B cell (primary cell): Measurements from ENCODE around the gene MAIP1. TPM values are rescaled to one million over a fixed set of nuclear protein-coding genes. Genes with fewer than 3 reads are reported as not detected.

Experiments used
- ATAC-seq: fragments of 200-7000 bp; cut with Tn5 transposase; one replicate; pipeline ENCODE4 v1.10.0; 2021; ENCODE audit warnings: low read depth, mild to moderate bottlenecking, moderate number of reproducible peaks, moderate library complexity
- CTCF ChIA-PET: fragments of 350-600 bp; sonication (Branson Sonifier 250); formaldehyde crosslinking; loops from one replicate; lab custom pipeline; 2021; ENCODE audit warnings: antibody characterized with exemption, inconsistent platforms; lab: Charles Lee
- POLR2A ChIA-PET: fragments of 350-600 bp; sonication (Branson Sonifier 250); formaldehyde crosslinking; loops from one replicate; lab custom pipeline; 2021; ENCODE audit warnings: antibody characterized with exemption; lab: Charles Lee
- DNase-seq: peaks from one replicate; pipeline ENCODE4 v3.0.0; 2013
- H2AFZ ChIP-seq: 2 replicates; pipeline ENCODE4 v1.6.1; 2012; ENCODE audit warnings: mild to moderate bottlenecking, low read depth, low read length; ENCODE audit not compliant: insufficient read depth, poor library complexity, severe bottlenecking
- H3K27ac ChIP-seq, 2 donors: 1 replicate in 1 of 2; 2 replicates in 1 of 2; pipeline ENCODE4 v1.5.1; 2012 to 2013; ENCODE audit warnings: low read length in 2 of 2, mild to moderate bottlenecking in 2 of 2, moderate library complexity in 1 of 2
- H3K27me3 ChIP-seq, 4 experiments: fragments of 200-600 bp in 1 of 4; sonication (generic) in 1 of 4; replicated peaks in 1 of 4; 1 replicate in 2 of 4; 2 replicates in 2 of 4; pipeline versions ENCODE4 v1.6.1 to v1.7.0; 2013 to 2016; ENCODE audit warnings: low read length in 3 of 4, mild to moderate bottlenecking in 2 of 4, mixed read lengths in 1 of 4, moderate library complexity in 1 of 4; ENCODE audit not compliant: insufficient read depth in 4 of 4, control insufficient read depth in 3 of 4; ENCODE audit errors: control extremely low read depth in 1 of 4
- H3K36me3 ChIP-seq, 2 experiments: replicated peaks in 1 of 2; 1 replicate in 1 of 2; 2 replicates in 1 of 2; pipeline versions ENCODE4 v1.6.1 to v1.7.1; 2013; ENCODE audit warnings: low read length in 1 of 2; ENCODE audit not compliant: insufficient read depth in 2 of 2, control insufficient read depth in 1 of 2; ENCODE audit errors: control extremely low read depth in 1 of 2, extremely low read depth in 1 of 2
- H3K4me1 ChIP-seq, 2 donors: fragments of 200-600 bp in 1 of 2; sonication (generic) in 1 of 2; 1 replicate in 1 of 2; 2 replicates in 1 of 2; pipeline versions ENCODE4 v1.5.1 to v1.6.1; 2013 to 2017; ENCODE audit warnings: low read length in 2 of 2; ENCODE audit not compliant: control insufficient read depth in 2 of 2, insufficient read depth in 2 of 2
- H3K4me2 ChIP-seq: replicated peaks from 2 replicates; pipeline ENCODE3; 2012; ENCODE audit warnings: mild to moderate bottlenecking, low read depth, low read length; ENCODE audit not compliant: poor library complexity, severe bottlenecking
- H3K4me3 ChIP-seq, 5 experiments: fragments of 200-600 bp in 1 of 5; sonication (generic) in 1 of 5; 1 replicate in 3 of 5; 2 replicates in 2 of 5; pipeline versions ENCODE4 v1.5.1 to v1.7.0; 2011 to 2016; ENCODE audit warnings: low read length in 4 of 5, mild to moderate bottlenecking in 4 of 5, low read depth in 2 of 5, control low read depth in 1 of 5, moderate library complexity in 1 of 5; ENCODE audit not compliant: insufficient read depth in 1 of 5; ENCODE audit errors: control extremely low read depth in 1 of 5, extremely low read depth in 1 of 5
- H3K79me2 ChIP-seq: fragments of 200-600 bp; sonication (generic); one replicate; pipeline ENCODE4 v1.6.0; 2016; ENCODE audit warnings: low read length; ENCODE audit not compliant: control insufficient read depth, insufficient read depth
- H3K9ac ChIP-seq: fragments of 200-600 bp; sonication (generic); 2 replicates; pipeline ENCODE4 v1.6.1; 2017; ENCODE audit warnings: mild to moderate bottlenecking, low read length, moderate library complexity
- H3K9me3 ChIP-seq, 3 donors: one replicate each; pipeline versions ENCODE4 v1.6.1 to v1.7.1; 2013; ENCODE audit warnings: low read length in 2 of 3; ENCODE audit not compliant: control insufficient read depth in 2 of 3, insufficient read depth in 1 of 3; ENCODE audit errors: control extremely low read depth in 1 of 3
- H4K20me1 ChIP-seq: 2 replicates; pipeline ENCODE4 v1.6.0; 2012; ENCODE audit warnings: mild to moderate bottlenecking, low read length; ENCODE audit not compliant: insufficient read depth, control insufficient read depth, poor library complexity, severe bottlenecking
- H3K27ac Mint-ChIP-seq: one replicate; pipeline ENCODE4 v1.8.0; 2021; ENCODE audit warnings: mixed read lengths
- H3K27me3 Mint-ChIP-seq: one replicate; pipeline ENCODE4 v1.8.0; 2021; ENCODE audit warnings: mixed read lengths
- H3K4me1 Mint-ChIP-seq: one replicate; pipeline ENCODE4 v1.8.0; 2021; ENCODE audit warnings: mixed read lengths
- H3K4me3 Mint-ChIP-seq: one replicate; pipeline ENCODE4 v1.8.0; 2021; ENCODE audit warnings: mixed read lengths
- H3K9me3 Mint-ChIP-seq: one replicate; pipeline ENCODE4 v1.8.0; 2022; ENCODE audit warnings: mixed read lengths; ENCODE audit not compliant: insufficient read depth
- EZH2 ChIP-seq: IDR thresholded peaks from 2 replicates; pipeline ENCODE4 v1.6.1; 2012; ENCODE audit warnings: borderline replicate concordance, low read depth, mild to moderate bottlenecking, moderate library complexity, low read length; ENCODE audit not compliant: insufficient read depth, poor library complexity, severe bottlenecking
- WGBS: methylation state at CpG from one replicate; pipeline ENCODE4 v1.1.5; 2013; ENCODE audit warnings: missing lambda C conversion rate; ENCODE audit not compliant: insufficient coverage; 5-methylcytosine and 5-hydroxymethylcytosine counted together
- intact Hi-C: fragments of 100-400 bp; cut with micrococcal nuclease; formaldehyde crosslinking; loops from one replicate; pipeline ENCODE4 v1.10.0; 2022
- polyA plus RNA-seq: library from polyadenylated mRNA; depleted of rRNA; stranded (reverse); fragments of >200 nt; gene quantifications from 2 replicates; pipeline ENCODE4 v1.2.3, GENCODE V29; 2012
- total RNA-seq, 2 donors: library from RNA; stranded (reverse); fragments of 120-200 nt in 1 of 2; gene quantifications; 1 replicate in 1 of 2; 2 replicates in 1 of 2; pipeline versions ENCODE4 v1.2.3 to v1.2.4, GENCODE V29; 2013 to 2022
- TF ChIP-seq, protein P1 (sequence below): fragments of 200-600 bp; IDR thresholded peaks from one replicate; pipeline ENCODE4 v1.8.0; 2022; ENCODE audit warnings: antibody characterized with exemption, mild to moderate bottlenecking

MAIP1 gene
- total and polyA plus RNA-seq, 2 donors (not counting 1 experiment from before 2014, with no cell fraction given): 14.4 to 15.8 TPM

GRCh38 chr2:199997296-199997695 is 41.9 kb downstream of the MAIP1 start:
- POLR2A ChIA-PET: no interaction called here

GRCh38 chr2:199999166-199999565 is 43.8 kb downstream of the MAIP1 start:
- no peaks in the 10 kb centered on the region for H3K4me1 Mint-ChIP-seq
- Histone ChIP-seq H3K4me2 (no peak overlapping the region), H3K27me3 (no peaks in the 10 kb centered on the region), H2AFZ (no peak overlapping the region), H3K4me3 (no peak overlapping the region), H3K4me1 (no peaks in the 10 kb centered on the region), H4K20me1 (no peaks in the 10 kb centered on the region), H3K9me3 (no peaks in the 10 kb centered on the region), H3K27ac (no peak overlapping the region), H3K36me3 (no peaks in the 10 kb centered on the region), H3K9ac (no peak overlapping the region), H3K79me2 (no peaks in the 10 kb centered on the region)
- peaks cover 19% of the 10 kb centered on the region for H3K27me3 Mint-ChIP-seq
- no peaks in the 10 kb centered on the region for H3K9me3 Mint-ChIP-seq
- H3K4me3 Mint-ChIP-seq: no peak overlapping the region
- ChIA-PET POLR2A (no interaction called here), CTCF (no interaction called here)
- 95% methylated on average over 2 of the region's 4 CpGs for WGBS
- intact Hi-C loops: no loop called here
- TF ChIP-seq, protein P1, sequence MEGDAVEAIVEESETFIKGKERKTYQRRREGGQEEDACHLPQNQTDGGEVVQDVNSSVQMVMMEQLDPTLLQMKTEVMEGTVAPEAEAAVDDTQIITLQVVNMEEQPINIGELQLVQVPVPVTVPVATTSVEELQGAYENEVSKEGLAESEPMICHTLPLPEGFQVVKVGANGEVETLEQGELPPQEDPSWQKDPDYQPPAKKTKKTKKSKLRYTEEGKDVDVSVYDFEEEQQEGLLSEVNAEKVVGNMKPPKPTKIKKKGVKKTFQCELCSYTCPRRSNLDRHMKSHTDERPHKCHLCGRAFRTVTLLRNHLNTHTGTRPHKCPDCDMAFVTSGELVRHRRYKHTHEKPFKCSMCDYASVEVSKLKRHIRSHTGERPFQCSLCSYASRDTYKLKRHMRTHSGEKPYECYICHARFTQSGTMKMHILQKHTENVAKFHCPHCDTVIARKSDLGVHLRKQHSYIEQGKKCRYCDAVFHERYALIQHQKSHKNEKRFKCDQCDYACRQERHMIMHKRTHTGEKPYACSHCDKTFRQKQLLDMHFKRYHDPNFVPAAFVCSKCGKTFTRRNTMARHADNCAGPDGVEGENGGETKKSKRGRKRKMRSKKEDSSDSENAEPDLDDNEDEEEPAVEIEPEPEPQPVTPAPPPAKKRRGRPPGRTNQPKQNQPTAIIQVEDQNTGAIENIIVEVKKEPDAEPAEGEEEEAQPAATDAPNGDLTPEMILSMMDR: no peak
- H3K27ac Mint-ChIP-seq: no peak overlapping the region
- DNase-seq (no peak), ATAC-seq (no peak)

More at GRCh38 chr2:199997296-199997695, 41.9 kb downstream of the MAIP1 start:
- no peak for DNase-seq
- Mint-ChIP-seq H3K9me3 (no peaks in the 10 kb centered on the region), H3K4me3 (no peak overlapping the region), H3K4me1 (no peaks in the 10 kb centered on the region), H3K27me3 (peaks cover 11% of the 10 kb centered on the region), H3K27ac (no peak overlapping the region)
- no peaks in the 10 kb centered on the region for H3K79me2 ChIP-seq
- H3K4me1 ChIP-seq: no peaks in the 10 kb centered on the region
- H3K4me2 ChIP-seq: no peak overlapping the region
- H3K9me3 ChIP-seq: no peaks in the 10 kb centered on the region
- no peak overlapping the region for H3K4me3 ChIP-seq
- no peak overlapping the region for H2AFZ ChIP-seq
- no peaks in the 10 kb centered on the region for H3K27me3 ChIP-seq
- intact Hi-C loops: no loop called here
- CTCF ChIA-PET: no interaction called here
- H4K20me1 ChIP-seq: no peaks in the 10 kb centered on the region
- no peak overlapping the region for H3K9ac ChIP-seq
- H3K36me3 ChIP-seq: no peaks in the 10 kb centered on the region
- TF ChIP-seq, protein P1: no peak
- TF ChIP-seq EZH2: no peak
- no peak overlapping the region for H3K27ac ChIP-seq
- 87% methylated on average over 2 of the region's 3 CpGs for WGBS
- no peak for ATAC-seq
